8988T (cell line): ENCODE measurements around the gene AFAP1.
"Not testable (repeated sequence)": the region's sequence is repeated elsewhere in the genome, so short reads cannot be mapped to it uniquely, and the experiment has no call there.

Experiments
- DNase-seq: peaks from one replicate; pipeline ENCODE4 v3.0.0; 2011

The AFAP1 gene

GRCh38 chr4:7944599-7945220 is 5.0 kb upstream of the AFAP1 start:
- no peak for DNase-seq

GRCh38 chr4:7943688-7944087 is 4.0 kb upstream of the AFAP1 start:
- DNase-seq: not testable (repeated sequence)

- DNase-seq: no peak
Measured at GRCh38 chr4:7943211-7943610, 3.5 kb upstream of the AFAP1 start.

- no peak for DNase-seq
Measured at GRCh38 chr4:7941965-7942496, 2.4 kb upstream of the AFAP1 start.

GRCh38 chr4:7941111-7941964 is 1.7 kb upstream of the AFAP1 start:
- no peak for DNase-seq

GRCh38 chr4:7938609-7939376 is 868 bp downstream of the AFAP1 start:
- peak; percentile 64 for DNase-seq

- no peak for DNase-seq
Measured at GRCh38 chr4:7938266-7938608, 1.4 kb downstream of the AFAP1 start.

GRCh38 chr4:7937006-7937405 is 2.7 kb downstream of the AFAP1 start:
- no peak for DNase-seq

- DNase-seq: no peak
Measured at GRCh38 chr4:7933651-7934510, 5.8 kb downstream of the AFAP1 start.

GRCh38 chr4:7932287-7932686 is 7.4 kb downstream of the AFAP1 start:
- DNase-seq: no peak

GRCh38 chr4:7929118-7929951 is 10.3 kb downstream of the AFAP1 start:
- peak; percentile 35 for DNase-seq

GRCh38 chr4:7928711-7929110 is 10.9 kb downstream of the AFAP1 start:
- no peak for DNase-seq

GRCh38 chr4:7926822-7927221 is 12.8 kb downstream of the AFAP1 start:
- no peak for DNase-seq

- no peak for DNase-seq
Measured at GRCh38 chr4:7924570-7924969, 15.1 kb downstream of the AFAP1 start.

GRCh38 chr4:7924163-7924562 is 15.5 kb downstream of the AFAP1 start:
- no peak for DNase-seq

GRCh38 chr4:7922466-7922865 is 17.2 kb downstream of the AFAP1 start:
- no peak for DNase-seq

GRCh38 chr4:7918981-7919380 is 20.7 kb downstream of the AFAP1 start:
- no peak for DNase-seq

- DNase-seq: not testable (repeated sequence)
Measured at GRCh38 chr4:7918187-7918586, 21.5 kb downstream of the AFAP1 start.

GRCh38 chr4:7917669-7918068 is 22.0 kb downstream of the AFAP1 start:
- no peak for DNase-seq

GRCh38 chr4:7915875-7916242 is 23.8 kb downstream of the AFAP1 start:
- DNase-seq: no peak

GRCh38 chr4:7912826-7913225 is 26.8 kb downstream of the AFAP1 start:
- no peak for DNase-seq
